ENCODE data around the gene PATZ1. TPM values are rescaled to one million over a fixed set of nuclear protein-coding genes. Genes with fewer than 3 reads are reported as not detected.
"Not testable (repeated sequence)": the region's sequence is repeated elsewhere in the genome, so short reads cannot be mapped to it uniquely, and the experiment has no call there.

The PATZ1 gene
- polyA plus RNA-seq, 3 donors: 9.9 to 13.3 (median 12.3) TPM

DNA sequence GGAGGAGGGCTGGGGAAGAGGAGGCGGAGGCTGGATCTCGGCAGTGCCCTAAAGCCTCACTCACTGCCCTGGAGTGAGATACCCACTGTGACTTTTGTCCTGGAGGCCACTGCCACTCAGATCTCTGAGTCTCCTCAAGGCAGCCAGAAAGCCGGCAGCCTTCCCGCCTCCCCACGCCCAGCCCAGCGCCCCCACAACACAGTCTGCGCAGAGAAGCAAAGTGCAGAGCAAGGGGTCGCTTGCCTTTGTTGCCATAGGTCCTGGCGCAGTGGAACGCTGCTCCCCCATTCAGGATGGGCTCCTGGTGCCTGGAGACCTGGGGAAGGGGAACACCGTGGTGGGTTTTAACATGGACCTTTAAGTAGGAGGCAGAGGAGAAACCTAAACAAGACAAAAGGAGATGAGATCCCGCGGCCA lies 17.6 kb downstream of the PATZ1 start:
- WGBS, 3 donors: 92 to 96% (median 96%) methylated on average over 13 of the region's 13 CpGs
- H3K27ac ChIP-seq (ENCODE audit: low read depth, low read length): no peak overlapping the region

- no peak overlapping the region for H3K27ac ChIP-seq (ENCODE audit: low read depth, low read length)
- 76 to 89% (median 80%) methylated on average over 9 of the region's 9 CpGs for WGBS, 3 donors
Measured at GRCh38 chr22:31327806-31328543, 18.2 kb downstream of the PATZ1 start.

DNA sequence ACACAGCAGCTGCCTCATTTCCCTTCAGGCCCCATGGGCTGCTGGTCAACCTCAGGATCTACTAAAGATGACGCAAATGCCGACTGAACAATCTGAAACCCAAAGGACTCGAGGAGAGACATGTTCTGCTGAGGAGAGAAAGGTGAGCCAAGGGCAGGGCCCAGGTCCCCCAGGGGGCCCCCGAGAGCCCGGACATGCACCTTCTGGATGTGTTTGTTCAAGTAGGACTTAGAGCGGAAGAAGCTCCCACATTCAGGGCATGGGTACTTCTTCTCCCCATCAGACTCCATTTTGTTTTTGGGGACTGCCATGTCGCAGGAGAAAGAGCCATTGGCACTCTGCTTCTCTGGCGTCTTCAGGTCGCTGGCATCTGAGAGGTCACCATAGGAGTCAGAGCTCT lies 19.3 kb downstream of the PATZ1 start:
- H3K27ac ChIP-seq (ENCODE audit: low read depth, low read length): no peak overlapping the region
- 87 to 95% (median 93%) methylated on average over 9 of the region's 9 CpGs for WGBS, 3 donors

GRCh38 chr22:31323578-31324550 lies 22.3 kb downstream of the PATZ1 start:
- no peak overlapping the region for H3K27ac ChIP-seq (ENCODE audit: low read depth, low read length)
- whole genome bisulfite sequencing, 3 donors: 83 to 90% (median 85%) methylated on average over 8 of the region's 8 CpGs

GRCh38 chr22:31321421-31321820 lies 24.7 kb downstream of the PATZ1 start:
- 66 to 94% (median 92%) methylated on average over 4 of the region's 4 CpGs for WGBS, 3 donors

GRCh38 chr22:31314220-31314619 lies 31.9 kb downstream of the PATZ1 start:
- 86 to 94% (median 89%) methylated on average over 1 of the region's 1 CpG for WGBS, 3 donors
- H3K27ac ChIP-seq (ENCODE audit: low read depth, low read length): not testable (repeated sequence)

More at GRCh38 chr22:31321421-31321820, 24.7 kb downstream of the PATZ1 start:
- no peak overlapping the region for H3K27ac ChIP-seq (ENCODE audit: low read depth, low read length)

DNA sequence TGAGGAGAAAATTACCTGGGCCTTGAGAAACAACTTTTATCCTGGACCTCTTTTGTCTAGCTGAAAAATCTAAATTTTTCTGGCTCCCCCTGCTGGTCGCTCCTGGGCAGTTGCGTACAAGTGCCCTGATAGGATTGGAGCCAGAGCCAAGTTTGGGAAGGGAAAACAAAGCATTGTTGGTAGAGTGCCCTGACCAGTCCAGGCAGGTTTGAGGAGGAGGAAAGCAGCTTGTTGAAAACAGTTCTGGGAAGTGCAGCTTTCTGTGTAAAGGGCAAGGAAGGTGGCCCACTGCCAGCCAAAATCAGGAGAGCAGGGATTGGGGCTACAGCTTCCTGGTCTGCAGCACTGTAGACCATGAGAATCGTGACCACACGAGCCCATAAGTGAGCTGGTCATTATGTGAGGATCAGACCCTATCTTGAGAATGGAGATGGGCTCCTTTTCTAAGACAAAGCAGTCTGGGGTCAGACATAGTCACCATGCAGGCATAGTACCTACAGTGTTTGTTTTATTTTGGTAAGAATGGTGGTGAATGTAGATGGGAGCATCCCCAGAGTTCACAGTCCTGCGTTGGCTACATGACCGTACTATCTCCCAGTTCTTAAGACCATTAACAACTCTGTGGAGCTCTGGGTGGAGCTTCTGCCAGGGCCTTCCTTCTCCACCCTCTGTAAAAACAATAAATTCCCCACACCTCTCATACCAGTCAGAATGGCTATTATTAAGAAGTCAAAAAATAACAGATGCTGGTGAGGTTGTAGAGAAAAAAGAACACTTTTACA lies 32.6 kb downstream of the PATZ1 start:
- 29 to 32% (median 30%) methylated on average over 6 of the region's 6 CpGs for WGBS, 3 donors
- H3K27ac ChIP-seq (ENCODE audit: low read depth, low read length): no peak overlapping the region

GRCh38 chr22:31308181-31308580 lies 38.0 kb downstream of the PATZ1 start:
- no peak overlapping the region for H3K27ac ChIP-seq (ENCODE audit: low read depth, low read length)

DNA sequence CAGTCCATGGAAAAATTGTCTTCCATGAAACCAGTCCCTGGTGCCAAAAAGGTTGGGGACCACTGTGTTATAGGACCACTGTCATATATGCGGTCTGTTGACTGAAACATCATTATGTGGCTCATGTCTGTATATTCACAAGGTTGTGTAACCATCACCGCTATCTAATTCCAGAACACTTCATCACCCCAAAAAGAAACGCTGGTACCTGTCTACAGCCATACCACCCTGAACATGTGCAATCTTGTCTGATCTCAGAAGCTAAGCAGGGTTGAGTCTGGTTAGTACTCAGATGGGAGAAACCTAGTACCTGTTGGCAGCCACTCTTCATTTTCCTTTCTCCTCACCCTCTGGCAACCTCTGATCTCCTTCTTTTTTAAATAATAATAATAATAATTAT lies 41.0 kb downstream of the PATZ1 start:
- WGBS, 3 donors: 93 to 96% (median 93%) methylated on average over 3 of the region's 3 CpGs
- H3K27ac ChIP-seq (ENCODE audit: low read depth, low read length): no peak overlapping the region

GRCh38 chr22:31302537-31302936 lies 43.6 kb downstream of the PATZ1 start:
- H3K27ac ChIP-seq (ENCODE audit: low read depth, low read length): no peak overlapping the region
- 72 to 95% (median 78%) methylated on average over 3 of the region's 3 CpGs for WGBS, 3 donors

DNA sequence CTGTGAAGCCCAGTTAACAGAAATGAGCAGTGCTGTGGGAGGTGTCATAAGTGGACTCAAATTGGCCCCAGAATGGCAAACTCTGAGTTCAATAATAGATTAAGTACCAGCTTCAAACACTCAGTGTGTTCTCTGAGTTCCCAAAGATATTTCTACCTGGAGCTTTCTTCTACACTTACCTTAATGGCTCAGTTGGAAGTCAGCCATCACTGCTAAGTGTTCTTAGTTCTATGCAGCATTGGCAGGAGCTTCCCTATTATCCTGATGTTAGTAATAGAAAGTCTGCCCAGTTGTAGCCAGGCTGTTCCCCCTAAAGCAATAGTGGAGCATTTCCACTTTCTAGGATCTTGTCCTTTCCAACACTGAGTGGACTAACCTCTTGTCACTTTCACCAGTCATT lies 44.1 kb downstream of the PATZ1 start:
- H3K27ac ChIP-seq (ENCODE audit: low read depth, low read length): no peak overlapping the region

GRCh38 chr22:31300896-31301295 lies 45.2 kb downstream of the PATZ1 start:
- no peak overlapping the region for H3K27ac ChIP-seq (ENCODE audit: low read depth, low read length)
- 51 to 78% (median 75%) methylated on average over 3 of the region's 3 CpGs for WGBS, 3 donors

DNA sequence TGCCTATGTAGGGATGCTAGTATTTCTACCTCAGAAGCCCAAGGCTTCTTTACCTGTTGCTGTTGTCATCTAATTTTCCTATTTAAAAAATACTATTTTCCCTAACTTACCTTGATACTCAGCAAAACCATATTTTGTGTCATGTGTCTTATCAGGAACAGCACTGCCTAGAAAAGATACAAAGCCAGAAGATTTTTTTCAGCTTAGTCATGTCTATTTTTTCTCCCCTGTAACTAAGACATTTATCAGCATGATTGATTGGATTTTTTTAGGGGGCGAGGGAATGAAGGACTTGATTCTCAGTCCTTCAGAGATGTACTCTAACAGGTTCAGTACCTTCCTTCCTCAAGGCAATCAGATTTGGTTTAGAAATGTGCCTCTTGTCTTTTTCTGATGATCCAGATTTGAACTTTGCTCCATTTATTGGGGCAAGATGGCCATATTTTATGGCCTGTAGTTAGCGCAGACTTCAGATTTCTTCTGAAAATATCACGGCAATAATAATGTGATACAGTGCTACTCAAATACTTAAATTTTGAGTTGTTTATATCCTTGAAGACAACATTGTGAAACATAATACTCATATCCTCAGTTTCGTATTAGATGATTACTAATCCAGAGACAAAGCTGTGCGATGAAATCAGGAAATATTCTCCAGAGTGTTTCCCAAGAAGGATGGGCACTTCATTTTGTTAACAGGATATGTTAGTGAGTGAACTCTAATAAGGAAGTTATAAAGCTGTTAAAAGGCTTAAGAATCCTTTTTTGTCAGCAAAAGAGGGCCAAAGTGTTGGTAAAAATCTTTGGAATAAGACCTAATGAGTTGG lies 50.1 kb downstream of the PATZ1 start:
- H3K27ac ChIP-seq (ENCODE audit: low read depth, low read length): no peak overlapping the region

GRCh38 chr22:31295360-31295759 lies 50.8 kb downstream of the PATZ1 start:
- no peak overlapping the region for H3K27ac ChIP-seq (ENCODE audit: low read depth, low read length)
- WGBS, 3 donors: 85 to 92% (median 87%) methylated on average over 3 of the region's 3 CpGs

More for the DNA sequence above, 50.1 kb downstream of the PATZ1 start:
- 37 to 76% (median 45%) methylated on average over 5 of the region's 5 CpGs for WGBS, 3 donors

- 13 to 25% (median 21%) methylated on average over 19 of the region's 19 CpGs for WGBS, 3 donors
- H3K27ac ChIP-seq (ENCODE audit: low read depth, low read length): peak within 1 kb of the TSS; percentile 46
Measured at GRCh38 chr22:31292236-31292989, 53.7 kb downstream of the PATZ1 start, which contains the start of gene PIK3IP1. TSS of gene PIK3IP1 (minus strand) at chr22:31292488. CDS start at chr22:31292344, 144 bp downstream.

DNA sequence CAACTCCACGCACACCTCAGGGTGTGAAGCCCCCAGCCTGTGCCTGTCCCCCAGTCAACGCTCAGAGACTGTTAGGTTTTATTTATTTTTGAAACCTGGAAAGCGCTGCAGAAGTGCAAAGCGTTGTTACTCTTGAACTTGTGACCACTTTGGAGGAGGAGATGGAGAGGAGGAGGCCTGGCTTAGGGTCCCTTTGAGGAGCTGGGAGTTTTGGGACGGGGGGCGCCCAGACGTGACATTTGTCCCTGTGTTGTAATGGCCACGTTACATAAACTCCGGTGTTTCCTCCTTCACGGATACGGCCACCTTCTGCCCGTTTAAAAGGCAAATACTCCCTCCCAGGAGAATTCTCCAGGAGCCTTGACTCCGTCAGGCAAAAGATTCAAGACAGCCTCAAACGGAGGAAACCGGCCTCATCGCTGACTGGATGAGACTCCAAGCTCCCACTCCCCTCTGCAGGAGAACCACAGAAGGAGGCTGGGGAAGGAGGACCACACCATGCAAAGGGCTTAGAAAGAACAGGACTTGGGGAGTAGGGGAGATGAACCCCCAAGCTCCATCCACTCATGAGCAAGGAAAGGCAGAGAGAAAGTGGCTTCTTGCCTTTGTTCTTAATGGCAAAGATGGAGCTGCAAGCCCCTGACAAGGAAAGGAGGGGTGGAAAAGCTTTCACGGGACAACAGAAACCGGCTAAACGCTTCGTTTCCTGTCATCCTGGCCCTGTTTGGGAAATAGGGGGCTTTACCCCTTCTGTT lies 54.5 kb downstream of the PATZ1 start:
- H3K27ac ChIP-seq (ENCODE audit: low read depth, low read length): peak overlapping the region; percentile 46
- WGBS, 3 donors: 0 to 1% (median 1%) methylated on average over 20 of the region's 20 CpGs

Data from adipose tissue (tissue), 3 donors.